ENCODE data around the gene INPP5D.

Gene INPP5D

GRCh38 chr2:233236820-233237589, 176.9 kb downstream of the INPP5D start:
- no peak for ATAC-seq

GRCh38 chr2:233240897-233241296, 180.8 kb downstream of the INPP5D start:
- no peak for TF ChIP-seq ZNF70 (CRISPR knock-in tag; IDR thresholded peaks at IDR 0.05)
- TF ChIP-seq CSRNP3 (CRISPR knock-in tag; IDR thresholded peaks at IDR 0.05), result no peak
- no peak for TF ChIP-seq CREB5 (CRISPR knock-in tag; IDR thresholded peaks at IDR 0.05; ENCODE audit: low read depth)
- no peak for TF ChIP-seq ESRRG (CRISPR knock-in tag; IDR thresholded peaks at IDR 0.05)
- TF ChIP-seq CSDC2 (CRISPR knock-in tag; IDR thresholded peaks at IDR 0.05), result no peak
- no peak for TF ChIP-seq PPARA (CRISPR knock-in tag; IDR thresholded peaks at IDR 0.05; ENCODE audit: borderline replicate concordance)
- no peak for TF ChIP-seq ISL1 (CRISPR knock-in tag; IDR thresholded peaks at IDR 0.05)
- no peak for TF ChIP-seq OSR1 (CRISPR knock-in tag; IDR thresholded peaks at IDR 0.05)
- ATAC-seq, result no peak

More at GRCh38 chr2:233236820-233237589, 176.9 kb downstream of the INPP5D start:
- no peak for TF ChIP-seq BACH2 (CRISPR knock-in tag; IDR thresholded peaks at IDR 0.05; ENCODE audit: borderline replicate concordance)
- TF ChIP-seq GLIS3 (CRISPR knock-in tag; IDR thresholded peaks at IDR 0.05), result no peak
- TF ChIP-seq TOX (CRISPR knock-in tag; IDR thresholded peaks at IDR 0.05; ENCODE audit: borderline replicate concordance), result no peak
- TF ChIP-seq ZNF70 (CRISPR knock-in tag; IDR thresholded peaks at IDR 0.05), result no peak
- no peak for TF ChIP-seq CREB5 (CRISPR knock-in tag; IDR thresholded peaks at IDR 0.05; ENCODE audit: low read depth)
- no peak for TF ChIP-seq RARB (CRISPR knock-in tag; IDR thresholded peaks at IDR 0.05)

- no peak for TF ChIP-seq ZC3H10 (CRISPR knock-in tag; IDR thresholded peaks at IDR 0.05)
- no peak for TF ChIP-seq BACH2 (CRISPR knock-in tag; IDR thresholded peaks at IDR 0.05; ENCODE audit: borderline replicate concordance)
- TF ChIP-seq ZNF8 (CRISPR knock-in tag; IDR thresholded peaks at IDR 0.05), result no peak
- TF ChIP-seq ZNF565 (CRISPR knock-in tag; conservative IDR thresholded peaks at IDR 0.05; ENCODE audit: low read depth), result no peak
- no peak for TF ChIP-seq ZFP3 (CRISPR knock-in tag; IDR thresholded peaks at IDR 0.05)
- no peak for TF ChIP-seq POU6F1 (CRISPR knock-in tag; IDR thresholded peaks at IDR 0.05; ENCODE audit: borderline replicate concordance, low read depth)
- TF ChIP-seq CSRNP3 (CRISPR knock-in tag; IDR thresholded peaks at IDR 0.05), result no peak
- TF ChIP-seq OSR1 (CRISPR knock-in tag; IDR thresholded peaks at IDR 0.05), result no peak
- TF ChIP-seq ZFP30 (CRISPR knock-in tag; IDR thresholded peaks at IDR 0.05), result no peak
- TF ChIP-seq CREB5 (CRISPR knock-in tag; IDR thresholded peaks at IDR 0.05; ENCODE audit: low read depth), result no peak
- no peak for TF ChIP-seq ESRRG (CRISPR knock-in tag; IDR thresholded peaks at IDR 0.05)
- no peak for TF ChIP-seq ARNTL (CRISPR knock-in tag; IDR thresholded peaks at IDR 0.05; ENCODE audit: borderline replicate concordance, low read depth)
- TF ChIP-seq ISL1 (CRISPR knock-in tag; IDR thresholded peaks at IDR 0.05), result no peak
- no peak for TF ChIP-seq SNAI2 (CRISPR knock-in tag; IDR thresholded peaks at IDR 0.05)
- no peak for TF ChIP-seq ZNF70 (CRISPR knock-in tag; IDR thresholded peaks at IDR 0.05)
- no peak for TF ChIP-seq CSDC2 (CRISPR knock-in tag; IDR thresholded peaks at IDR 0.05)
- ATAC-seq, result peak; percentile 18; the same call in 1 of the 3 replicates
Measured at GRCh38 chr2:233241803-233242202, 181.7 kb downstream of the INPP5D start.

Data from SK-N-SH treated with all-trans-retinoic acid at 6 μM for 48 hours (cell line).